GM21723 (cell line): ENCODE data around the gene PCLO.
"Not testable (repeated sequence)": the region's sequence is repeated elsewhere in the genome, so short reads cannot be mapped to it uniquely, and the experiment has no call there.

Experiments
- ATAC-seq: cut with Tn5 transposase; IDR thresholded peaks from one replicate; pipeline ENCODE4 v1.9.1; 2021; ENCODE audit warnings: mild to moderate bottlenecking, moderate library complexity; ENCODE audit not compliant: unreplicated experiment

Gene PCLO

GRCh38 chr7:83053965-83054364 is 108.7 kb downstream of the PCLO start:
- no peak for ATAC-seq

- ATAC-seq: no peak
Observed at GRCh38 chr7:83040484-83040883, 122.2 kb downstream of the PCLO start.

GRCh38 chr7:83038787-83039186 is 123.9 kb downstream of the PCLO start:
- ATAC-seq: no peak

GRCh38 chr7:83036721-83037380 is 125.8 kb downstream of the PCLO start:
- ATAC-seq: no peak

GRCh38 chr7:83036130-83036529 is 126.6 kb downstream of the PCLO start:
- ATAC-seq: no peak

- no peak for ATAC-seq
Observed at GRCh38 chr7:83032195-83032594, 130.5 kb downstream of the PCLO start.

GRCh38 chr7:83023817-83024665 is 138.6 kb downstream of the PCLO start:
- not testable (repeated sequence) for ATAC-seq

GRCh38 chr7:83021032-83021431 is 141.7 kb downstream of the PCLO start:
- ATAC-seq: no peak

GRCh38 chr7:83020161-83020560 is 142.5 kb downstream of the PCLO start:
- ATAC-seq: no peak

- no peak for ATAC-seq
Observed at GRCh38 chr7:83015916-83016315, 146.8 kb downstream of the PCLO start.

- no peak for ATAC-seq
Observed at GRCh38 chr7:83014546-83014945, 148.1 kb downstream of the PCLO start.

GRCh38 chr7:83011954-83012353 is 150.7 kb downstream of the PCLO start:
- no peak for ATAC-seq

GRCh38 chr7:83005410-83005809 is 157.3 kb downstream of the PCLO start:
- ATAC-seq: no peak

- no peak for ATAC-seq
Observed at GRCh38 chr7:83001362-83002040, 161.2 kb downstream of the PCLO start.

- ATAC-seq: no peak
Observed at GRCh38 chr7:82998436-82998835, 164.2 kb downstream of the PCLO start.

- ATAC-seq: no peak
Observed at GRCh38 chr7:82985144-82985802, 177.4 kb downstream of the PCLO start.

GRCh38 chr7:82980130-82980788 is 182.4 kb downstream of the PCLO start:
- no peak for ATAC-seq

GRCh38 chr7:82975811-82976468 is 186.7 kb downstream of the PCLO start:
- ATAC-seq: no peak

- ATAC-seq: no peak
Observed at GRCh38 chr7:82972135-82972534, 190.5 kb downstream of the PCLO start.
